ENCODE results near the gene ANKS1A. TPM values are rescaled to one million over a fixed set of nuclear protein-coding genes. Genes with fewer than 3 reads are reported as not detected.
"Not testable (repeated sequence)": the region's sequence is repeated elsewhere in the genome, so short reads cannot be mapped to it uniquely, and the experiment has no call there.

Gene ANKS1A, protein sequence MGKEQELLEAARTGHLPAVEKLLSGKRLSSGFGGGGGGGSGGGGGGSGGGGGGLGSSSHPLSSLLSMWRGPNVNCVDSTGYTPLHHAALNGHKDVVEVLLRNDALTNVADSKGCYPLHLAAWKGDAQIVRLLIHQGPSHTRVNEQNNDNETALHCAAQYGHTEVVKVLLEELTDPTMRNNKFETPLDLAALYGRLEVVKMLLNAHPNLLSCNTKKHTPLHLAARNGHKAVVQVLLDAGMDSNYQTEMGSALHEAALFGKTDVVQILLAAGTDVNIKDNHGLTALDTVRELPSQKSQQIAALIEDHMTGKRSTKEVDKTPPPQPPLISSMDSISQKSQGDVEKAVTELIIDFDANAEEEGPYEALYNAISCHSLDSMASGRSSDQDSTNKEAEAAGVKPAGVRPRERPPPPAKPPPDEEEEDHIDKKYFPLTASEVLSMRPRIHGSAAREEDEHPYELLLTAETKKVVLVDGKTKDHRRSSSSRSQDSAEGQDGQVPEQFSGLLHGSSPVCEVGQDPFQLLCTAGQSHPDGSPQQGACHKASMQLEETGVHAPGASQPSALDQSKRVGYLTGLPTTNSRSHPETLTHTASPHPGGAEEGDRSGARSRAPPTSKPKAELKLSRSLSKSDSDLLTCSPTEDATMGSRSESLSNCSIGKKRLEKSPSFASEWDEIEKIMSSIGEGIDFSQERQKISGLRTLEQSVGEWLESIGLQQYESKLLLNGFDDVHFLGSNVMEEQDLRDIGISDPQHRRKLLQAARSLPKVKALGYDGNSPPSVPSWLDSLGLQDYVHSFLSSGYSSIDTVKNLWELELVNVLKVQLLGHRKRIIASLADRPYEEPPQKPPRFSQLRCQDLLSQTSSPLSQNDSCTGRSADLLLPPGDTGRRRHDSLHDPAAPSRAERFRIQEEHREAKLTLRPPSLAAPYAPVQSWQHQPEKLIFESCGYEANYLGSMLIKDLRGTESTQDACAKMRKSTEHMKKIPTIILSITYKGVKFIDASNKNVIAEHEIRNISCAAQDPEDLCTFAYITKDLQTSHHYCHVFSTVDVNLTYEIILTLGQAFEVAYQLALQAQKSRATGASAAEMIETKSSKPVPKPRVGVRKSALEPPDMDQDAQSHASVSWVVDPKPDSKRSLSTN
- 1 to 10 TPM; 6.0 to 6.7 TPM for total RNA-seq

DNA sequence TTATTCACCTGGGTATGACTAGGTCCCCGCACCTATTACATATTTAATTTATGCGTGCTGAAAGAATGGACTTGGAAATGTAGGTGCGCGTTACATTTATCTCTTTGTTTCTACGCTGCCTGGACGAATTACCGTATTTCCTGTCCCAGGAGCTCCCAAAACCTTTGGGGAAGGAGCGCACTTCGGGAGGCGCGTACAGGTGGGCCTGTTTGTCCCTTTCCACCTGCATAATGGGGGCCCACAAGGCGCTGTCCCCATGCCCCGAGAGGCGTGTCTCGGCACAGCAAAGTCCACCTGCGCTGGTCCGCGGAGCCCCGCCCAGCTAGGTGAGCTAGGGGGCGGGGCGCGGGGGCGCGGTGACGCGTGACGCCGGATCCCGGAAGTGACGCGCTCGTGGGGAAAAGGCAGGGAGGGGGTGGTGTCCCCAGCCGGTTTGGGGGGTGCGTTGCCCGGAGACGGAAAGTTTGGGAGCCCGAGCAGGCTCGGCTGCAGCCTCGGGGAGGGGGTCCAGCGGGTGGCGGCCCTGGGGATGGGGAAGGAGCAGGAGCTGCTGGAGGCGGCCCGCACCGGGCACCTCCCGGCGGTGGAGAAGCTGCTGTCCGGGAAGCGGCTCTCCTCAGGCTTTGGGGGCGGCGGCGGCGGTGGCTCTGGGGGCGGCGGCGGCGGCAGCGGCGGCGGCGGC lies at the start of gene ANKS1A:
Gene ANKS1A, plus strand, starts transcription at position 382 of the 682 bp plus-strand sequence. Its CDS starts 148 bp downstream, at position 530.
- peak within 1 kb of the TSS; percentile 100 for H3K4me3 Mint-ChIP-seq
- TF ChIP-seq, protein P1, sequence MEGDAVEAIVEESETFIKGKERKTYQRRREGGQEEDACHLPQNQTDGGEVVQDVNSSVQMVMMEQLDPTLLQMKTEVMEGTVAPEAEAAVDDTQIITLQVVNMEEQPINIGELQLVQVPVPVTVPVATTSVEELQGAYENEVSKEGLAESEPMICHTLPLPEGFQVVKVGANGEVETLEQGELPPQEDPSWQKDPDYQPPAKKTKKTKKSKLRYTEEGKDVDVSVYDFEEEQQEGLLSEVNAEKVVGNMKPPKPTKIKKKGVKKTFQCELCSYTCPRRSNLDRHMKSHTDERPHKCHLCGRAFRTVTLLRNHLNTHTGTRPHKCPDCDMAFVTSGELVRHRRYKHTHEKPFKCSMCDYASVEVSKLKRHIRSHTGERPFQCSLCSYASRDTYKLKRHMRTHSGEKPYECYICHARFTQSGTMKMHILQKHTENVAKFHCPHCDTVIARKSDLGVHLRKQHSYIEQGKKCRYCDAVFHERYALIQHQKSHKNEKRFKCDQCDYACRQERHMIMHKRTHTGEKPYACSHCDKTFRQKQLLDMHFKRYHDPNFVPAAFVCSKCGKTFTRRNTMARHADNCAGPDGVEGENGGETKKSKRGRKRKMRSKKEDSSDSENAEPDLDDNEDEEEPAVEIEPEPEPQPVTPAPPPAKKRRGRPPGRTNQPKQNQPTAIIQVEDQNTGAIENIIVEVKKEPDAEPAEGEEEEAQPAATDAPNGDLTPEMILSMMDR (IDR thresholded peaks at IDR 0.05): no peak
- CTCF ChIA-PET: interaction anchor here (0.5 to 1.6 kb wide), 7 partner anchors 21 to 352 kb away, joined by 3 to 4 read pairs (median 3); partner anchors contain the start of gene SNRPC
- DNase-seq (peak; percentile 90), ATAC-seq (peak; percentile 75)
- H3K27me3 Mint-ChIP-seq: no peaks in the 10 kb centered on the region
- no peaks in the 10 kb centered on the region for H3K9me3 Mint-ChIP-seq
- H3K27ac Mint-ChIP-seq: peak within 1 kb of the TSS; percentile 99
- H3K36me3 Mint-ChIP-seq (ENCODE audit: low read depth): peaks cover 13% of the 10 kb centered on the region
- intact Hi-C loops (cut with micrococcal nuclease): no loop called here
- H3K4me1 Mint-ChIP-seq (ENCODE audit: low read depth): peaks cover 23% of the 10 kb centered on the region
- POLR2A ChIA-PET: interaction anchor here (1.0 to 2.4 kb wide), 8 partner anchors 8 to 132 kb away, joined by 3 to 16 read pairs (median 5); partner anchors contain the start of genes BLTP3A and SNRPC

DNA sequence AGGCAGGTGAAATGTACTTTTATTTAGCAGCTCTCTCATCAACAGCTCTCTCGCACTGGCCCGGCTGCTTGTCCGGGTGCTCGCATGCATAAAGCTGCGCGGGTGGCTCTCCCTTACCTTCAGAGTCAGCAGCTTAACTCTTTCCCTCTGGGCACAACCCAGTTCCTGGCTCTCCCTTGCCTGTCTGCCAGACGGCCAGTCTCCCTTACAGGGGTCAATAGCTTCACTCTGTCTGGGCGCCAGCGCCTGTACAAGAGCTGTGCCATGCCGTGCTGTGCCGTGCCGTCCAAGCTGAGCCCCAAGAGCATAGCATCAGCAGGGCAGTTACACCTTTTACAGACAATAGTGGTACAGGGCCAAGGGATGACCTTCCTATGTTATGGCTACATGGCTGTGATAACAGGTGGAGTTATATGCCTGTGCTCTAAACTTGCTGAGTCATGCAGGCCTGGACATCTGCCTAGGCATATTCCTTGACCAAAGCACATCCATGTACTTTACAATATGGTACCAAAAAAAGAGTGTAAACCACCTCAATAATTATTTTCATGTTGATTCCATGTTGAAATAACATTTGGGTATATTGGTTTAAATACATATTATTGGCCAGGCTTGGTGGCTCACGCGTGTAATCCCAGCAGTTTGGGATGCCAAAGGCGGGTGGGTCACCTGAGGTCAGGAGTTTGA lies 49.2 kb upstream of the ANKS1A start:
- Mint-ChIP-seq H3K27ac (peak overlapping the region; percentile 46), H3K36me3 (ENCODE audit: low read depth) (peaks cover 14% of the 10 kb centered on the region), H3K4me1 (ENCODE audit: low read depth) (no peaks in the 10 kb centered on the region), H3K27me3 (no peaks in the 10 kb centered on the region), H3K9me3 (no peaks in the 10 kb centered on the region), H3K4me3 (no peak overlapping the region)
- DNase-seq (no peak), ATAC-seq (no peak)
- intact Hi-C loops (cut with micrococcal nuclease): no loop called here
- TF ChIP-seq, protein P1 (IDR thresholded peaks at IDR 0.05): no peak
- POLR2A ChIA-PET: no interaction called here
- CTCF ChIA-PET: no interaction called here

DNA sequence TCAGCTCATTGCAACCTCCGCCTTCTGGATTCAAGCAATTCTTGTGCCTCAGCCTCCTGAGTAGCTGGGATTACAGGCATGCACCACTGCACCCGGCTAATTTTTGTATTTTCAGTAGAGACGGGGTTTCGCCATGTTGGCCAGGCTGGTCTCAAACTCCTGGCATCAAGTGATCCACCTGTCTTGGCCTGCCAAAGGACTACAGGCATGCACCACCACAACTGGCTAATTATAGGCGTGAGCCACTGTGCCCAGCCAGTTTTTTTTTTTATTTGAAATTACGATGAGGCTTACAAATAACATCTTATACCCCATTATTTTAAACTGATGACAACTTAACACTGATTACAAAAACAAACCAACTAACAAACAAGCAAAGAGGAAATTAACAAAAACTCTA lies 40.0 kb upstream of the ANKS1A start:
- ATAC-seq; DNase-seq; CTCF ChIA-PET; intact Hi-C loops (cut with micrococcal nuclease); H3K4me3 Mint-ChIP-seq; H3K9me3 Mint-ChIP-seq; H3K4me1 Mint-ChIP-seq (ENCODE audit: low read depth); H3K27ac Mint-ChIP-seq; H3K27me3 Mint-ChIP-seq; POLR2A ChIA-PET: not testable (repeated sequence)
- peaks cover 10% of the 10 kb centered on the region for H3K36me3 Mint-ChIP-seq (ENCODE audit: low read depth)

DNA sequence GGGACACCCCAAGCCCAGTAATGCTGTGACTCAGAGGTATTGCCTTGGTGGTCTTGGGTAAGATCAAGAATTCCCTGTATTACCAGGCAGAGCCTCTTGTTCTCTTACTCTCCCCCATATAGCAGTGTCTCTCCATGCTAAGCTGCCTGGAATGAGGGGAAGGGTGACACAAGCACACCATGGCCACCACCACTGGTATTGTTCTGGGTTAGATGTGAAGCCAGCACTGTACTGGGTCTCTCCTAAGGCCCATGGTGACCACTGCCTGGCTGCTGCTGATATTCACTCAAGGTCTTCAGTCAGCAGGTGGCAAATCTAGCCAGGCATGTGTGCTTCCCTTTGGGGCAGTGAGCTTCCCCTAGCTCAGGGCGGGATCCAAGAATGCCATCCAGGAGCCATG lies 37.7 kb upstream of the ANKS1A start:
- ATAC-seq (no peak), DNase-seq (no peak)
- Mint-ChIP-seq H3K4me3 (no peak overlapping the region), H3K36me3 (ENCODE audit: low read depth) (peaks cover 20% of the 10 kb centered on the region), H3K27me3 (no peaks in the 10 kb centered on the region), H3K27ac (no peak overlapping the region), H3K9me3 (no peaks in the 10 kb centered on the region), H3K4me1 (ENCODE audit: low read depth) (no peaks in the 10 kb centered on the region)
- CTCF ChIA-PET: no interaction called here
- POLR2A ChIA-PET: no interaction called here
- TF ChIP-seq, protein P1 (IDR thresholded peaks at IDR 0.05): no peak
- intact Hi-C loops (cut with micrococcal nuclease): no loop called here

Data from activated CD8-positive, alpha-beta T cell treated with anti-CD3 and anti-CD28 coated beads for 36 hours (primary cell).